ENCODE measurements around the gene RCBTB1. TPM values are rescaled to one million over a fixed set of nuclear protein-coding genes. Genes with fewer than 3 reads are reported as not detected.

The RCBTB1 gene
- total and polyA plus RNA-seq, 4 donors: 24.0 to 47.6 (median 34.4) TPM

- WGBS (ENCODE audit: insufficient coverage): 77% methylated on average over 4 of the region's 7 CpGs
- DNase-seq (ENCODE audit: low read depth in 4 of 6, low spot score in 6 of 6): no peak
- Histone ChIP-seq H3K4me1 (ENCODE audit: control insufficient read depth, insufficient read depth, low read length) (no peaks in the 10 kb centered on the region), H3K27ac (ENCODE audit: low read depth, low read length) (no peak overlapping the region), H3K27me3 (ENCODE audit: control insufficient read depth, insufficient read depth, low read length) (no peaks in the 10 kb centered on the region), H3K36me3 (ENCODE audit: control insufficient read depth, insufficient read depth, low read length) (no peaks in the 10 kb centered on the region), H3K9me3 (ENCODE audit: control insufficient read depth, insufficient read depth, low read length) (no peaks in the 10 kb centered on the region), H3K4me3 (ENCODE audit: low read depth, low read length) (no peak overlapping the region)
These were observed 54.9 kb downstream of the RCBTB1 start for GRCh38 chr13:49530457-49530856.

GRCh38 chr13:49528161-49528560, 57.2 kb downstream of the RCBTB1 start:
- Histone ChIP-seq H3K4me1 (ENCODE audit: control insufficient read depth, insufficient read depth, low read length) (no peaks in the 10 kb centered on the region), H3K36me3 (ENCODE audit: control insufficient read depth, insufficient read depth, low read length) (no peaks in the 10 kb centered on the region), H3K4me3 (ENCODE audit: low read depth, low read length) (no peak overlapping the region), H3K27me3 (ENCODE audit: control insufficient read depth, insufficient read depth, low read length) (no peaks in the 10 kb centered on the region), H3K27ac (ENCODE audit: low read depth, low read length) (no peak overlapping the region), H3K9me3 (ENCODE audit: control insufficient read depth, insufficient read depth, low read length) (no peaks in the 10 kb centered on the region)
- no CpG with 5 or more reads among the region's 1 CpG for WGBS (ENCODE audit: insufficient coverage)
- no peak for DNase-seq (ENCODE audit: low read depth in 4 of 6, low spot score in 6 of 6)

- WGBS (ENCODE audit: insufficient coverage): 60% methylated on average over 1 of the region's 2 CpGs
- no peaks in the 10 kb centered on the region for H3K9me3 ChIP-seq (ENCODE audit: control insufficient read depth, insufficient read depth, low read length)
- no peak overlapping the region for H3K4me3 ChIP-seq (ENCODE audit: low read depth, low read length)
- H3K4me1 ChIP-seq (ENCODE audit: control insufficient read depth, insufficient read depth, low read length): no peaks in the 10 kb centered on the region
- no peak for DNase-seq (ENCODE audit: low read depth in 4 of 6, low spot score in 6 of 6)
- no peak overlapping the region for H3K27ac ChIP-seq (ENCODE audit: low read depth, low read length)
- H3K36me3 ChIP-seq (ENCODE audit: control insufficient read depth, insufficient read depth, low read length): no peaks in the 10 kb centered on the region
- no peaks in the 10 kb centered on the region for H3K27me3 ChIP-seq (ENCODE audit: control insufficient read depth, insufficient read depth, low read length)
These were observed 58.2 kb downstream of the RCBTB1 start for GRCh38 chr13:49527123-49527522.

GRCh38 chr13:49524740-49525501, 60.4 kb downstream of the RCBTB1 start:
- no peaks in the 10 kb centered on the region for H3K9me3 ChIP-seq (ENCODE audit: control insufficient read depth, insufficient read depth, low read length)

GRCh38 chr13:49521224-49521623, 64.1 kb downstream of the RCBTB1 start:
- DNase-seq (ENCODE audit: low read depth in 4 of 6, low spot score in 6 of 6): peak in 1 of 6 donors; percentile 55
- no peaks in the 10 kb centered on the region for H3K27me3 ChIP-seq (ENCODE audit: control insufficient read depth, insufficient read depth, low read length)
- H3K9me3 ChIP-seq (ENCODE audit: control insufficient read depth, insufficient read depth, low read length): no peaks in the 10 kb centered on the region
- H3K4me1 ChIP-seq (ENCODE audit: control insufficient read depth, insufficient read depth, low read length): no peaks in the 10 kb centered on the region
- no peaks in the 10 kb centered on the region for H3K36me3 ChIP-seq (ENCODE audit: control insufficient read depth, insufficient read depth, low read length)
- no peak overlapping the region for H3K4me3 ChIP-seq (ENCODE audit: low read depth, low read length)
- no peak overlapping the region for H3K27ac ChIP-seq (ENCODE audit: low read depth, low read length)
- WGBS (ENCODE audit: insufficient coverage): no CpG with 5 or more reads among the region's 4 CpGs

More at GRCh38 chr13:49524740-49525501, 60.4 kb downstream of the RCBTB1 start:
- Histone ChIP-seq H3K36me3 (ENCODE audit: control insufficient read depth, insufficient read depth, low read length) (no peaks in the 10 kb centered on the region), H3K4me3 (ENCODE audit: low read depth, low read length) (no peak overlapping the region), H3K27ac (ENCODE audit: low read depth, low read length) (no peak overlapping the region), H3K27me3 (ENCODE audit: control insufficient read depth, insufficient read depth, low read length) (no peaks in the 10 kb centered on the region), H3K4me1 (ENCODE audit: control insufficient read depth, insufficient read depth, low read length) (no peaks in the 10 kb centered on the region)
- 100% methylated on average over 1 of the region's 5 CpGs for WGBS (ENCODE audit: insufficient coverage)
- no peak for DNase-seq (ENCODE audit: low read depth in 4 of 6, low spot score in 6 of 6)

GRCh38 chr13:49517461-49517860, 67.9 kb downstream of the RCBTB1 start:
- Histone ChIP-seq H3K9me3 (ENCODE audit: control insufficient read depth, insufficient read depth, low read length) (no peaks in the 10 kb centered on the region), H3K27ac (ENCODE audit: low read depth, low read length) (no peak overlapping the region), H3K4me1 (ENCODE audit: control insufficient read depth, insufficient read depth, low read length) (no peaks in the 10 kb centered on the region), H3K4me3 (ENCODE audit: low read depth, low read length) (no peak overlapping the region), H3K36me3 (ENCODE audit: control insufficient read depth, insufficient read depth, low read length) (peaks cover 2% of the 10 kb centered on the region), H3K27me3 (ENCODE audit: control insufficient read depth, insufficient read depth, low read length) (no peaks in the 10 kb centered on the region)
- WGBS (ENCODE audit: insufficient coverage): 31% methylated on average over 4 of the region's 6 CpGs
- peak in 2 of 6 donors; percentile 22 to 26 for DNase-seq (ENCODE audit: low read depth in 4 of 6, low spot score in 6 of 6)

- 79% methylated on average over 4 of the region's 5 CpGs for WGBS (ENCODE audit: insufficient coverage)
- no peaks in the 10 kb centered on the region for H3K4me1 ChIP-seq (ENCODE audit: control insufficient read depth, insufficient read depth, low read length)
- peak in 1 of 6 donors; percentile 90 for DNase-seq (ENCODE audit: low read depth in 4 of 6, low spot score in 6 of 6)
- H3K27ac ChIP-seq (ENCODE audit: low read depth, low read length): no peak overlapping the region
- no peaks in the 10 kb centered on the region for H3K27me3 ChIP-seq (ENCODE audit: control insufficient read depth, insufficient read depth, low read length)
- no peak overlapping the region for H3K4me3 ChIP-seq (ENCODE audit: low read depth, low read length)
- H3K36me3 ChIP-seq (ENCODE audit: control insufficient read depth, insufficient read depth, low read length): peaks cover 2% of the 10 kb centered on the region
- H3K9me3 ChIP-seq (ENCODE audit: control insufficient read depth, insufficient read depth, low read length): no peaks in the 10 kb centered on the region
These were observed 68.9 kb downstream of the RCBTB1 start for GRCh38 chr13:49516467-49516866.

- DNase-seq (ENCODE audit: low read depth in 4 of 6, low spot score in 6 of 6): no peak
- no CpG with 5 or more reads among the region's 2 CpGs for WGBS (ENCODE audit: insufficient coverage)
- Histone ChIP-seq H3K36me3 (ENCODE audit: control insufficient read depth, insufficient read depth, low read length) (peaks cover 2% of the 10 kb centered on the region), H3K4me1 (ENCODE audit: control insufficient read depth, insufficient read depth, low read length) (no peaks in the 10 kb centered on the region), H3K9me3 (ENCODE audit: control insufficient read depth, insufficient read depth, low read length) (no peaks in the 10 kb centered on the region), H3K27ac (ENCODE audit: low read depth, low read length) (no peak overlapping the region), H3K4me3 (ENCODE audit: low read depth, low read length) (no peak overlapping the region), H3K27me3 (ENCODE audit: control insufficient read depth, insufficient read depth, low read length) (no peaks in the 10 kb centered on the region)
These were observed 72.8 kb downstream of the RCBTB1 start for GRCh38 chr13:49512578-49512977.

- Histone ChIP-seq H3K27me3 (ENCODE audit: control insufficient read depth, insufficient read depth, low read length) (no peaks in the 10 kb centered on the region), H3K27ac (ENCODE audit: low read depth, low read length) (no peak overlapping the region), H3K36me3 (ENCODE audit: control insufficient read depth, insufficient read depth, low read length) (no peaks in the 10 kb centered on the region), H3K4me3 (ENCODE audit: low read depth, low read length) (no peak overlapping the region), H3K4me1 (ENCODE audit: control insufficient read depth, insufficient read depth, low read length) (no peaks in the 10 kb centered on the region), H3K9me3 (ENCODE audit: control insufficient read depth, insufficient read depth, low read length) (no peaks in the 10 kb centered on the region)
- no peak for DNase-seq (ENCODE audit: low read depth in 4 of 6, low spot score in 6 of 6)
- WGBS (ENCODE audit: insufficient coverage): 100% methylated on average over 1 of the region's 3 CpGs
These were observed 81.4 kb downstream of the RCBTB1 start for GRCh38 chr13:49503951-49504350.

GRCh38 chr13:49502954-49503353, 82.4 kb downstream of the RCBTB1 start:
- no peak for DNase-seq (ENCODE audit: low read depth in 4 of 6, low spot score in 6 of 6)
- 83% methylated on average over 9 of the region's 9 CpGs for WGBS (ENCODE audit: insufficient coverage)
- Histone ChIP-seq H3K9me3 (ENCODE audit: control insufficient read depth, insufficient read depth, low read length) (no peaks in the 10 kb centered on the region), H3K36me3 (ENCODE audit: control insufficient read depth, insufficient read depth, low read length) (no peaks in the 10 kb centered on the region), H3K27me3 (ENCODE audit: control insufficient read depth, insufficient read depth, low read length) (no peaks in the 10 kb centered on the region), H3K4me1 (ENCODE audit: control insufficient read depth, insufficient read depth, low read length) (no peaks in the 10 kb centered on the region), H3K27ac (ENCODE audit: low read depth, low read length) (no peak overlapping the region), H3K4me3 (ENCODE audit: low read depth, low read length) (no peak overlapping the region)

Data from spinal cord (tissue), 10 donors.